Kidney epithelial cell (primary cell): ENCODE measurements around the gene RARRES2. TPM values are rescaled to one million over a fixed set of nuclear protein-coding genes. Genes with fewer than 3 reads are reported as not detected.

Experiments
- DNase-seq: peaks from one replicate; pipeline ENCODE4 v3.0.0-alpha.2; 2010; ENCODE audit warnings: low read depth
- H3K27me3 ChIP-seq: 2 replicates; pipeline ENCODE4 v1.6.0; 2011; ENCODE audit warnings: low read length; ENCODE audit not compliant: control insufficient read depth, insufficient read depth
- H3K36me3 ChIP-seq: 2 replicates; pipeline ENCODE4 v1.5.1; 2011; ENCODE audit warnings: low read length; ENCODE audit not compliant: control insufficient read depth, insufficient read depth
- H3K4me3 ChIP-seq: 2 replicates; pipeline ENCODE4 v1.5.1; 2011; ENCODE audit warnings: low read depth, mild to moderate bottlenecking, control low read depth, low read length
- CTCF ChIP-seq: IDR thresholded peaks from 2 replicates; pipeline ENCODE4 v1.5.1; 2011; ENCODE audit warnings: mild to moderate bottlenecking, moderate library complexity, low read length, control low read depth, inconsistent platforms; ENCODE audit not compliant: insufficient read depth, poor library complexity, severe bottlenecking
- total RNA-seq: library from RNA; depleted of rRNA; stranded (reverse); fragments of >200 nt; gene quantifications from 2 replicates; pipeline ENCODE4 v1.2.3, GENCODE V29; 2015

Gene RARRES2
- total RNA-seq, 1 donor from 2014 or later, result 0.38 TPM

DNA sequence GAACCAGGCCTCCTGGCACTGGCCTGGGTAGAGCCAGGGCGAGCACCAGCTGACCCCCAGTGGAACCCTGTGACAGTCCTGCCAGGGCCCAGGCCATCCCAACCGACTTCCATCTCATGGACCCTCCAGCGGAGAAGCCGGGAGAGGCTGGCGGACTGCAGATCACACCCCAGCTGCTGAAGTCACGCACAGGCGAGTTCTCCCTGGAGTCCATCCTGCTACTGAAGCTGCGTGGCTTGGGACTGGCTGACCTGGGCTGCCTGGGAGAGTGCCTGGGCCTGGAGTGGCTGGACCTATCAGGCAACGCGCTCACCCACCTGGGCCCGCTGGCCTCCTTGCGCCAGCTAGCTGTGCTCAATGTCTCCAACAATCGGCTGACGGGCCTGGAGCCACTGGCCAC, 4.7 kb downstream of the RARRES2 start:
- Histone ChIP-seq H3K36me3 (no peaks in the 10 kb centered on the region), H3K4me3 (no peak overlapping the region), H3K27me3 (peaks cover 6% of the 10 kb centered on the region)
- no peak for DNase-seq
- TF ChIP-seq CTCF, result no peak

DNA sequence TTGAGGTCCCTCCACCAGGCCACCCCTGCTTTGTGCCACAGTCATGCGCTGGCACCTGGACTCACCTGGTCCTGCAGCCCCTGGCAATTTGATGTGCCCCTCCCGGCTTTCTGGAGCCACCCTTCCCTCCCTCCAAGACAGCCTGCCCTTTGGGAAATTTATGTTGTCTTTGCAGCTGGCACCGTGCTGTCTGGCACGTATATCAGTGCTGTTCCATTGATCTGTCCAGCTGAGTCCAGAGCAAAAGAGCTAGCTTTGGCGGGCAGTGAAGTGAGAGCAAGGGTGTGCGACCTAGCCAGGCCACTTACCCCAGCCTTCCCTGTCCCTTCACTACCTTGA, 5.7 kb downstream of the RARRES2 start:
- H3K36me3 ChIP-seq, result no peaks in the 10 kb centered on the region
- no peaks in the 10 kb centered on the region for H3K27me3 ChIP-seq
- no peak overlapping the region for H3K4me3 ChIP-seq
- no peak for TF ChIP-seq CTCF
- DNase-seq, result no peak

DNA sequence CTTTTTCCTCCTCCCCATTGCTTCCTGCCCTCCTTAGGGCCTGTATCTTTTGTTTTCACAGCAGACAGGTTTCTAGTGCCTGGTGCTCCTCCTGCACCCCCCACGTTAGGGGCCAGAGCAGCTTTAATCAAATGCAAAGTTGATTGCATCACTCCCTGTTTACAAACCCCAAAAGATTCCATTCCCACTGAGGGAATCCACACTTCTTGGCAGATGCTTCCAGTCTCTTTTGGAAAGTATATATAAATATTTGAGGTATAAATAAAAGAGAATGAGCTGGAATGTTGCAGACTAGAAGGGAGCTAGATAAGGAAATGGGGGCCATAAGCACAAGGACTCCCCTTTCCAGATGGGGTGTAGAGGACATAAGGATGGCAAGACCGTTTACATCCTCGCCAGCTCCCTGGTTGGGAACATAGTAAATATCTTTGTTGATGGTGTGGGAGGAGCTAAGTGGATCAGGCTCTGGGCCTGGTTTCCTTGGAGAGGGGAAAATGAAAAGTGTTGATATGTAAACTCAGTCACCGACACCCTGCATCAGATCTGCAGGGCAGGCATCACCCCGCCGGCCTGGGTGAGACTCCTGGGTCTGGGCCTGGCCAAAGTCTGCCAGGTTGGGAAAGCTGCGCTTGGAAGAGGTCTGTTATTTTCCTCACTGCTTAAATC, 6.2 kb downstream of the RARRES2 start:
- no peak for TF ChIP-seq CTCF
- H3K4me3 ChIP-seq, result no peak overlapping the region
- no peaks in the 10 kb centered on the region for H3K27me3 ChIP-seq
- no peak for DNase-seq
- no peaks in the 10 kb centered on the region for H3K36me3 ChIP-seq

GRCh38 chr7:150334108-150334507, 7.3 kb downstream of the RARRES2 start:
- Histone ChIP-seq H3K4me3 (no peak overlapping the region), H3K27me3 (no peaks in the 10 kb centered on the region), H3K36me3 (no peaks in the 10 kb centered on the region)
- no peak for TF ChIP-seq CTCF
- no peak for DNase-seq

DNA sequence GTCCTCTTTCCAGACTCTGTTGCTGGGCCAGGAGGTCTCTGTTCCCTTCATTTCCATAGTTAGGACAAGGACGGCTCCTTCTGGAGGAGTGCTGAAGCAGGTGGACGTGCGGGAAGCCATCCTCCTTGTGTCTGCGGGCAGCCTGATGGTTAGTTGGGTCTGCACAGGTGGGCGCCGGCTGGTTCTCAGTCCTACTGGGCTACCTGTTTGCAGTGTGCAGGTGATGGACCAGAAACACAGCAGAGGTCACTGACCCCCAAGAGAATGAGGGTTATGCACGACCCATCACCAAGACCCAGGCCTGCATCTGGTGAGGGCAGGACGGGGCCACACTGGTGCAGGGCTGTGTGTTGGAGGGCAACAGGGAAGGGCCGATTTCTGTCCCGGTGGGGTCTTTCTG, 7.8 kb downstream of the RARRES2 start:
- no peak overlapping the region for H3K4me3 ChIP-seq
- TF ChIP-seq CTCF, result no peak
- no peaks in the 10 kb centered on the region for H3K27me3 ChIP-seq

More for the DNA sequence above, 7.8 kb downstream of the RARRES2 start:
- no peak for DNase-seq
- H3K36me3 ChIP-seq, result no peaks in the 10 kb centered on the region
